HCT116 (cell line): ENCODE data around the gene OTOGL.

Experiments used
- CEBPB ChIP-seq: IDR thresholded peaks from 2 replicates; pipeline ENCODE4 v1.6.1; 2012; ENCODE audit warnings: low read depth
- EGR1 ChIP-seq: IDR thresholded peaks from 2 replicates; pipeline ENCODE4 v1.6.1; 2012; ENCODE audit warnings: low read depth
- EZH2 ChIP-seq: fragments of 200-600 bp; sonication (generic); IDR thresholded peaks from 2 replicates; pipeline ENCODE4 v1.6.1; 2017; ENCODE audit warnings: antibody characterized with exemption, mixed run types
- EZH2phosphoT487 ChIP-seq: fragments of 200-600 bp; IDR thresholded peaks from 2 replicates; pipeline ENCODE4 v1.6.1; 2018; ENCODE audit warnings: antibody characterized with exemption, borderline replicate concordance
- FOSL1 ChIP-seq: IDR thresholded peaks from 2 replicates; pipeline ENCODE4 v1.6.1; 2012; ENCODE audit warnings: low read depth
- POLR2A ChIP-seq: IDR thresholded peaks from 2 replicates; pipeline ENCODE4 v1.7.0; 2011; ENCODE audit warnings: borderline replicate concordance; ENCODE audit not compliant: insufficient read depth, insufficient read length; ENCODE audit errors: extremely low read depth
- SIN3A ChIP-seq: IDR thresholded peaks from 2 replicates; pipeline ENCODE4 v1.6.1; 2012; ENCODE audit warnings: low read depth
- TF ChIP-seq, protein P1 (sequence below), 3 experiments: fragments of 200-600 bp in 1 of 3; sonication (generic) in 1 of 3; IDR thresholded peaks in 2 of 3; conservative IDR thresholded peaks in 1 of 3; 2 replicates each; pipeline ENCODE4 v1.5.1; 2012 to 2017; ENCODE audit warnings: low read depth in 2 of 3, low read length in 2 of 3, antibody characterized with exemption in 1 of 3, borderline replicate concordance in 1 of 3, control low read depth in 1 of 3, mild to moderate bottlenecking in 1 of 3, mixed read lengths in 1 of 3, mixed run types in 1 of 3, moderate library complexity in 1 of 3; ENCODE audit not compliant: insufficient read depth in 1 of 3
- TF ChIP-seq, protein P2 (sequence below): IDR thresholded peaks from 2 replicates; pipeline ENCODE4 v1.6.1; 2012

DNA sequence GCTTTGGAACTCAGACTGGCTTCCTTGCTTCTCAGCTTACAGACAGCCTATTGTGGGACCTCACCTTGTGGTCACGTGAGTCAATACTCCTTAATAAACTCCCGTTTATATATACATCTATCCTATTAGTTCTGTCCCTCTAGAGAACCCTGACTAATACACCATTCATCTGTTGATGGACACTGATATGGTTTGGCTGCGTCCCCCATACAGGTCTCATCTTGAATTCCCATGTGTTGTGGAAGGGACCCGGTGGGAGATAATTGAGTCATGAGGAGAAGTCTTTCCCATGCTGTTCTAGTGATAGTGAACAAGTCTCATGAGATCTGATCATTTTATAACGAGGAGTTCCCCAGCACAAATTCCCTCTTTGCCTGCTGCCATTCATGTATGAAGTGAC is 57.0 kb downstream of the OTOGL start:
- TF ChIP-seq, protein P1, sequence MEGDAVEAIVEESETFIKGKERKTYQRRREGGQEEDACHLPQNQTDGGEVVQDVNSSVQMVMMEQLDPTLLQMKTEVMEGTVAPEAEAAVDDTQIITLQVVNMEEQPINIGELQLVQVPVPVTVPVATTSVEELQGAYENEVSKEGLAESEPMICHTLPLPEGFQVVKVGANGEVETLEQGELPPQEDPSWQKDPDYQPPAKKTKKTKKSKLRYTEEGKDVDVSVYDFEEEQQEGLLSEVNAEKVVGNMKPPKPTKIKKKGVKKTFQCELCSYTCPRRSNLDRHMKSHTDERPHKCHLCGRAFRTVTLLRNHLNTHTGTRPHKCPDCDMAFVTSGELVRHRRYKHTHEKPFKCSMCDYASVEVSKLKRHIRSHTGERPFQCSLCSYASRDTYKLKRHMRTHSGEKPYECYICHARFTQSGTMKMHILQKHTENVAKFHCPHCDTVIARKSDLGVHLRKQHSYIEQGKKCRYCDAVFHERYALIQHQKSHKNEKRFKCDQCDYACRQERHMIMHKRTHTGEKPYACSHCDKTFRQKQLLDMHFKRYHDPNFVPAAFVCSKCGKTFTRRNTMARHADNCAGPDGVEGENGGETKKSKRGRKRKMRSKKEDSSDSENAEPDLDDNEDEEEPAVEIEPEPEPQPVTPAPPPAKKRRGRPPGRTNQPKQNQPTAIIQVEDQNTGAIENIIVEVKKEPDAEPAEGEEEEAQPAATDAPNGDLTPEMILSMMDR (IDR thresholded peaks at IDR 0.05 in 2 of 3, conservative IDR thresholded peaks at IDR 0.05 in 1 of 3; ENCODE audit: borderline replicate concordance in 1 of 3, insufficient read depth in 1 of 3, low read depth in 2 of 3, low read length in 2 of 3), result no peak
- TF ChIP-seq EZH2 (no peak), FOSL1 (no peak), EZH2phosphoT487 (no peak), POLR2A (no peak), SIN3A (no peak), CEBPB (no peak), EGR1 (no peak)
- TF ChIP-seq, protein P2, sequence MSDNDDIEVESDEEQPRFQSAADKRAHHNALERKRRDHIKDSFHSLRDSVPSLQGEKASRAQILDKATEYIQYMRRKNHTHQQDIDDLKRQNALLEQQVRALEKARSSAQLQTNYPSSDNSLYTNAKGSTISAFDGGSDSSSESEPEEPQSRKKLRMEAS, result no peak
